Fibroblast of mammary gland (primary cell): ENCODE results near the gene LRRC7.

Source experiments
- DNase-seq: peaks from one replicate; pipeline ENCODE4 v3.0.0-alpha.2; 2010; ENCODE audit warnings: low read depth
- H3K4me3 ChIP-seq: 2 replicates; pipeline ENCODE4 v1.5.1; 2011; ENCODE audit warnings: low read depth, mild to moderate bottlenecking, low read length, moderate library complexity; ENCODE audit not compliant: control insufficient read depth
- TF ChIP-seq, protein P1 (sequence below): conservative IDR thresholded peaks from 2 replicates; pipeline ENCODE4 v1.5.1; 2011; ENCODE audit warnings: low read depth, low read length, inconsistent platforms; ENCODE audit not compliant: control insufficient read depth, insufficient read depth

The LRRC7 gene

DNA sequence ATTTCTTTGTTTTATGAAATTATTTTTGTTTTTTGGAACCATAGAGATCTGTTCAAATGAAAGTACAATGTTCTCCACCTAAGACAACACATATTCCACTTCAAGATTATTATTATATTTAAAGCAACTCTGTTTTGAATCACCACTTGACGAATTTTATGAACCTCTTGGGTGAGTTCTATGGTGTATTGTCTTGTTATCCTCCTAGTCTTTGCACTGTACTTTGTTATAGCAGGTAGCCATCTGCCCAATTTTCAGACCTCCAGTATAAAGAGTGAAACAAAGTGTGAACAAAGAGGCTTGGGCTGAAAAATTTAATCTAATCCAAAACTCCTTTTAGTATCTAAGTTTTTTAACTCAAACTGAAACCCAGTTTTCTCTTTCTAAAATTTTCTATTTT is 71.0 kb downstream of the LRRC7 start:
- no peak overlapping the region for H3K4me3 ChIP-seq
- TF ChIP-seq, protein P1, sequence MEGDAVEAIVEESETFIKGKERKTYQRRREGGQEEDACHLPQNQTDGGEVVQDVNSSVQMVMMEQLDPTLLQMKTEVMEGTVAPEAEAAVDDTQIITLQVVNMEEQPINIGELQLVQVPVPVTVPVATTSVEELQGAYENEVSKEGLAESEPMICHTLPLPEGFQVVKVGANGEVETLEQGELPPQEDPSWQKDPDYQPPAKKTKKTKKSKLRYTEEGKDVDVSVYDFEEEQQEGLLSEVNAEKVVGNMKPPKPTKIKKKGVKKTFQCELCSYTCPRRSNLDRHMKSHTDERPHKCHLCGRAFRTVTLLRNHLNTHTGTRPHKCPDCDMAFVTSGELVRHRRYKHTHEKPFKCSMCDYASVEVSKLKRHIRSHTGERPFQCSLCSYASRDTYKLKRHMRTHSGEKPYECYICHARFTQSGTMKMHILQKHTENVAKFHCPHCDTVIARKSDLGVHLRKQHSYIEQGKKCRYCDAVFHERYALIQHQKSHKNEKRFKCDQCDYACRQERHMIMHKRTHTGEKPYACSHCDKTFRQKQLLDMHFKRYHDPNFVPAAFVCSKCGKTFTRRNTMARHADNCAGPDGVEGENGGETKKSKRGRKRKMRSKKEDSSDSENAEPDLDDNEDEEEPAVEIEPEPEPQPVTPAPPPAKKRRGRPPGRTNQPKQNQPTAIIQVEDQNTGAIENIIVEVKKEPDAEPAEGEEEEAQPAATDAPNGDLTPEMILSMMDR: no peak
- no peak for DNase-seq

GRCh38 chr1:69639159-69639558 is 71.4 kb downstream of the LRRC7 start:
- TF ChIP-seq, protein P1: no peak
- no peak for DNase-seq
- no peak overlapping the region for H3K4me3 ChIP-seq

GRCh38 chr1:69643266-69643665 is 75.5 kb downstream of the LRRC7 start:
- DNase-seq: no peak
- no peak overlapping the region for H3K4me3 ChIP-seq
- TF ChIP-seq, protein P1: no peak

- TF ChIP-seq, protein P1: no peak
- no peak for DNase-seq
- H3K4me3 ChIP-seq: no peak overlapping the region
Observed at GRCh38 chr1:69645477-69645876, 77.8 kb downstream of the LRRC7 start.

GRCh38 chr1:69648486-69648885 is 80.8 kb downstream of the LRRC7 start:
- TF ChIP-seq, protein P1: no peak
- DNase-seq: no peak
- no peak overlapping the region for H3K4me3 ChIP-seq

- no peak overlapping the region for H3K4me3 ChIP-seq
- DNase-seq: no peak
- TF ChIP-seq, protein P1: no peak
Observed at GRCh38 chr1:69649383-69649990, 81.8 kb downstream of the LRRC7 start.

DNA sequence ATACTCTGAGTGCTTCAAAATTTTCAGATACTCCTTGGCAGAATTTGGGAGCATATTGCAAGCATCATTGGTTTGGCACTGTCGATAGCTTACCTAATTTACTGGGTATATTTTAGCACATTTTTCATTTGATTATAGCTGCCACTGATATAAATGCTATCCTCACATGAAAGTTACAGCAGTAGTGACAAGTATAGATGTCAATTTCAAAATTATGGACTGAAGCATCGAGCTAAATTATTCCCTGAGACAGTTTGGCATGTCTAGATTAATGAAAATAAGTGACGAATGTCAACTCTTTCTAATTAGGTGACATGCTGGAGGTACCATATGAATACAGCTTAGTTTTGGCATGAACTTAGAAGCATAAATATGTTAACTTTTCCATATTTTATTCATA is 83.1 kb downstream of the LRRC7 start:
- no peak for DNase-seq
- no peak overlapping the region for H3K4me3 ChIP-seq
- TF ChIP-seq, protein P1: no peak
